A673 (cell line): Measurements from ENCODE around the gene CILP.

ENCODE experiments used
- CTCF ChIP-seq: fragments of 300-800, 200-600 bp; sonication (generic); conservative IDR thresholded peaks from 2 replicates; pipeline ENCODE4 v1.5.1; 2017; ENCODE audit warnings: low read depth, mild to moderate bottlenecking, antibody characterized with exemption, low read length, moderate library complexity, mixed read lengths
- EZH2 ChIP-seq: fragments of 200-600 bp; sonication (generic); IDR thresholded peaks from 2 replicates; pipeline ENCODE4 v1.6.1; 2017; ENCODE audit warnings: borderline replicate concordance, low read depth, mild to moderate bottlenecking, mixed read lengths, antibody characterized with exemption, low read length; ENCODE audit not compliant: poor library complexity, severe bottlenecking

DNA sequence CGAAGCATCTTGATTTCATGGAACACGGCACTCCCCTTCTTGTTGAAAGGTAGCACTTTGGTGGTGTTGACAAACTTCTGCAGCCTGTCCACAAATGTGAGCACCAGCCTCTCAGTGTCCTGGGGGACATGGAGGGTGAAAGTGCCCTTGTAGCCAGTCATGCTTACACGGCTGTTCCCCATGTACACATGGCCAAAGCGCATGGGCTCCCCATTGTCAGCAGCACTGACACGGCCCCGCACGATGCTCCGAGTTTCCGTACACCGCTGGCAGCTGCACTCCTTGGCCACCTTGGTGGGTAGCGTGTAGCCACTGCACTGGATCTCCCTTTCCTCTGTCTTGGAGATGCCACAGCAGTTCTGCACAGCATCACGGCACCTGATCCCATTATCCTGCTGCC lies 12.7 kb downstream of the CILP start:
- TF ChIP-seq CTCF (no peak), EZH2 (no peak)
